ENCODE data around the gene APBA2.

The APBA2 gene

DNA sequence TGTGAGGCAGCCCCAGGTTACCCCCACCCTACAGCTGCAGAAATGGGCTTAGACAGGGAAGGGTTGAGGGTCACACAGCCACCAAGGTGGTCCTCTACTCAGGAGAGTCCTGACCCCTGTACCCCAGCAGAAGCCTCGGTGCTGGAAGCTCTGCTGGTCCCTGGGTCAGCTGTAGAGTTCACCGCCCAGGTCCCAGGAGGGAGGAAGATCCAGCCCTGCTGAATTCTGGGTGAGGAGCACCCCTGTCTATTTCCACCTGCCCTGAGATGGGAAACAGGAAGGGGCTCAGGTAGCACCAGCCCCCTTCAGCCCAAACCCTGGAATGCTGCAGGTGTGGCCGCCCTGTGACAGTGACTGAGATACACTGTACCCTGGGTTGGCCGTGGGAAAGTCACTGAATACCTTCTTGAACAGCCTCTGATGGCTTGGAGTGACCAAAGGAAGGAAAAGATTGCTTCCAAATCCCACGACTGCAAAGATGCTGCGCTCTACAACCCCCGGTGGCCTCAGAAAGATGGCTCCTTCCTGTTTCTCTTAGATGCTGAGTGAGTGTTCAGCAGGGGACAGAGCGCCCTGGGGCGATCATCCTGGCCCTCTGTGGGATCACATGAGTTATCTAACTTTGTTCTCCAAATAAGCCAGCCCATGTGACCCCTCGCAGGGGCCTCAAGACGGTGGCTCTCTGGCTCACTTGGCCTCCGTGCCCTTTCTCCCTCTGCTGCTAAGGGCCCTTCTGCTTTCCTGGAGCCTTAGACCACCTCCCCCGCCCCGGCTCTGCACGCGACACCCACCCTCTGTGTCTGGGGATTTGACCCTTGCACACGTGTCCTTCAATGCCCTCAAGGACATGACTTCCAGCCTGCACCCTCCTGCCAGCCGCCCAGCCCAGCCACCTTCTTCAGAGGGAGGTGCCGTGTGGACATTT, 242.0 kb downstream of the APBA2 start:
- TF ChIP-seq, protein P1, sequence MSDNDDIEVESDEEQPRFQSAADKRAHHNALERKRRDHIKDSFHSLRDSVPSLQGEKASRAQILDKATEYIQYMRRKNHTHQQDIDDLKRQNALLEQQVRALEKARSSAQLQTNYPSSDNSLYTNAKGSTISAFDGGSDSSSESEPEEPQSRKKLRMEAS (IDR thresholded peaks at IDR 0.05; ENCODE audit: low read depth, low read length), result no peak
- TF ChIP-seq MYC (IDR thresholded peaks at IDR 0.05; ENCODE audit: low read depth, low read length), result no peak
- TF ChIP-seq, protein P2, sequence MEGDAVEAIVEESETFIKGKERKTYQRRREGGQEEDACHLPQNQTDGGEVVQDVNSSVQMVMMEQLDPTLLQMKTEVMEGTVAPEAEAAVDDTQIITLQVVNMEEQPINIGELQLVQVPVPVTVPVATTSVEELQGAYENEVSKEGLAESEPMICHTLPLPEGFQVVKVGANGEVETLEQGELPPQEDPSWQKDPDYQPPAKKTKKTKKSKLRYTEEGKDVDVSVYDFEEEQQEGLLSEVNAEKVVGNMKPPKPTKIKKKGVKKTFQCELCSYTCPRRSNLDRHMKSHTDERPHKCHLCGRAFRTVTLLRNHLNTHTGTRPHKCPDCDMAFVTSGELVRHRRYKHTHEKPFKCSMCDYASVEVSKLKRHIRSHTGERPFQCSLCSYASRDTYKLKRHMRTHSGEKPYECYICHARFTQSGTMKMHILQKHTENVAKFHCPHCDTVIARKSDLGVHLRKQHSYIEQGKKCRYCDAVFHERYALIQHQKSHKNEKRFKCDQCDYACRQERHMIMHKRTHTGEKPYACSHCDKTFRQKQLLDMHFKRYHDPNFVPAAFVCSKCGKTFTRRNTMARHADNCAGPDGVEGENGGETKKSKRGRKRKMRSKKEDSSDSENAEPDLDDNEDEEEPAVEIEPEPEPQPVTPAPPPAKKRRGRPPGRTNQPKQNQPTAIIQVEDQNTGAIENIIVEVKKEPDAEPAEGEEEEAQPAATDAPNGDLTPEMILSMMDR (IDR thresholded peaks at IDR 0.05; ENCODE audit: low read depth, low read length), result no peak
- DNase-seq (ENCODE audit: low read depth), result no peak
- no peak overlapping the region for H3K4me3 ChIP-seq (ENCODE audit: low read depth, low read length)

DNA sequence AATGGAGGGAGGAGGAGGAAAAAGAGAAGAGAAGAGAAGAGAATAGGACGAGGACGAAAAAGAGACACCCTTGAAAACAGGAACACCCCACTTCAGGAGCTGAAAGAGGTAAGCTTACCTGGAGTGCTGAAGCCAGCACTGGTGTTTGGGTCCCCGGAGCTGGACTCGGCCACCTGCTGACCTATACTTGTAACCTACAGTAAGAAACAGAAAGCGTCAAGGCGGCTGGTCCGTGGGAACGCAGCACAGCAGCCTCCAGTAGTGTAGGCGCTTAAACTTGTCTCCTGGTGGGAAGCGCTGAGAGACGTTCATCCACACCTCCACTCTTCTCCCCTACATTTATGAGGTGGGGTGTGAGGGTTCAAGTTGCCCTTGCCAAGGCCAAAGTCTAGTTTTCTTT, 242.9 kb downstream of the APBA2 start:
- no peak for TF ChIP-seq POLR2A (IDR thresholded peaks at IDR 0.05; ENCODE audit: extremely low read depth, insufficient read length)
- H3K4me3 ChIP-seq (ENCODE audit: low read depth, low read length), result no peak overlapping the region
- DNase-seq (ENCODE audit: low read depth), result no peak

DNA sequence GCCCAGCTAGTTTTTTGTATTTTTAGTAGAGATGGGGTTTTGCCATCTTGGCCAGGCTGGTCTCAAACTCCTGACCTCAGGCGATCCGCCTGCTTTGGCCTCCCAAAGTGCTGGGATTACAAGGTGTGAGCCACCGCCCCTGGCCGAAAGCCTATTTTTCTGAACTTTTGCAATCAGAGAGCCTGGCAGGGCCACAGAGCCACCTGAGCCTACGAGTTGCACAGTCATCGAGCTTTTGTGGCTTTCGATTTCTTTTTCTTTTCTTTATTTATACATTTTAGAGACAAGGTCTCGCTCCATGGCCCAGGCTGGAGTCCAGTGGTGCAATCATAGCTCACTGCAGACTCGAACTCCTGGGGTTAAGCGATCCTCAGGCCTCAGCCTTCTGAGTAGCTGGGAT, 243.4 kb downstream of the APBA2 start:
- TF ChIP-seq, protein P2 (IDR thresholded peaks at IDR 0.05; ENCODE audit: low read depth, low read length), result no peak
- no peak for TF ChIP-seq MYC (IDR thresholded peaks at IDR 0.05; ENCODE audit: low read depth, low read length)
- TF ChIP-seq, protein P1 (IDR thresholded peaks at IDR 0.05; ENCODE audit: low read depth, low read length), result no peak
- no peak for TF ChIP-seq POLR2A (IDR thresholded peaks at IDR 0.05; ENCODE audit: extremely low read depth, insufficient read length)
- DNase-seq (ENCODE audit: low read depth), result no peak
- H3K4me3 ChIP-seq (ENCODE audit: low read depth, low read length), result no peak overlapping the region

DNA sequence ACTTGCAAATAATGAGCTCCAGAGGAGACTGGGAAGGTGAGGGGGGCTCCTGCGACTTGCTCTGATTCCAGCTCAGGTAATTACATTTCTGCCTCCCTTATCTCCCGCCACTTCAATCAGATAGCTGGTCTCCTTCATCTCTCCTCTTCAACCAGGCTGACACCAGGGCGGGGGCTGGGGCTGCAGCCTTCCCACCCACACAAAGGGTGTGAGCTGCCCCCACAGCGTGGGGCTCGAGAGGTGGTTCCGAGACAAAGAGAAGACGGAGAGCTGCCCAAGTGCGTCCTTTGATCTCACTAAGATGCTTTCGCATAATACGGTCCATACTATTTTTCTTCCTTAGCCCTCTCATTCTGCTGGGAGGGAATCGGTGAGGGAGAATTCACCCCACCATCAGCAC, 244.2 kb downstream of the APBA2 start:
- DNase-seq (ENCODE audit: low read depth), result no peak
- H3K4me3 ChIP-seq (ENCODE audit: low read depth, low read length), result no peak overlapping the region
- TF ChIP-seq MYC (IDR thresholded peaks at IDR 0.05; ENCODE audit: low read depth, low read length) (no peak), POLR2A (IDR thresholded peaks at IDR 0.05; ENCODE audit: extremely low read depth, insufficient read length) (no peak)
- TF ChIP-seq, protein P2 (IDR thresholded peaks at IDR 0.05; ENCODE audit: low read depth, low read length), result no peak
- TF ChIP-seq, protein P1 (IDR thresholded peaks at IDR 0.05; ENCODE audit: low read depth, low read length), result no peak

DNA sequence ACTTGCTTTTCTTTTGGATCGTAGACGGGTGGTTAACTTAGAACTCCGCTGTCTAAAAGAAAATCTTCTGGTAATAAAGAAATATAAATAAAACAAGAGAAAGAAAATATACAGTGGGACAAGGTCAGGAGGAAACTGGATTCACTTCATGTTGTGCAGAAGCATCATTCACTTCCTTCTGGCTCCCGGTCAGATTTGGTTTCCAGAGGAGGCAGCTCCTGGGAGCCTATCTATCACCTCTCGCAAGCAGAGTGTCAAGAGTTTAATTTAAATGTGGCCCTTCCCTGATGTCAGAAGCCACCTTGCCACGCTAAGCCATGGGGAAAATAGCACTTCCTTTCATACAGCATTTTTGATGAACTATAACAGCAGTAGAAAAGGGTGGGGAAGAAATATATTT, 244.7 kb downstream of the APBA2 start:
- H3K4me3 ChIP-seq (ENCODE audit: low read depth, low read length), result no peak overlapping the region
- TF ChIP-seq, protein P1 (IDR thresholded peaks at IDR 0.05; ENCODE audit: low read depth, low read length), result no peak
- TF ChIP-seq MYC (IDR thresholded peaks at IDR 0.05; ENCODE audit: low read depth, low read length) (no peak), POLR2A (IDR thresholded peaks at IDR 0.05; ENCODE audit: extremely low read depth, insufficient read length) (no peak)
- TF ChIP-seq, protein P2 (IDR thresholded peaks at IDR 0.05; ENCODE audit: low read depth, low read length), result no peak
- DNase-seq (ENCODE audit: low read depth), result no peak

DNA sequence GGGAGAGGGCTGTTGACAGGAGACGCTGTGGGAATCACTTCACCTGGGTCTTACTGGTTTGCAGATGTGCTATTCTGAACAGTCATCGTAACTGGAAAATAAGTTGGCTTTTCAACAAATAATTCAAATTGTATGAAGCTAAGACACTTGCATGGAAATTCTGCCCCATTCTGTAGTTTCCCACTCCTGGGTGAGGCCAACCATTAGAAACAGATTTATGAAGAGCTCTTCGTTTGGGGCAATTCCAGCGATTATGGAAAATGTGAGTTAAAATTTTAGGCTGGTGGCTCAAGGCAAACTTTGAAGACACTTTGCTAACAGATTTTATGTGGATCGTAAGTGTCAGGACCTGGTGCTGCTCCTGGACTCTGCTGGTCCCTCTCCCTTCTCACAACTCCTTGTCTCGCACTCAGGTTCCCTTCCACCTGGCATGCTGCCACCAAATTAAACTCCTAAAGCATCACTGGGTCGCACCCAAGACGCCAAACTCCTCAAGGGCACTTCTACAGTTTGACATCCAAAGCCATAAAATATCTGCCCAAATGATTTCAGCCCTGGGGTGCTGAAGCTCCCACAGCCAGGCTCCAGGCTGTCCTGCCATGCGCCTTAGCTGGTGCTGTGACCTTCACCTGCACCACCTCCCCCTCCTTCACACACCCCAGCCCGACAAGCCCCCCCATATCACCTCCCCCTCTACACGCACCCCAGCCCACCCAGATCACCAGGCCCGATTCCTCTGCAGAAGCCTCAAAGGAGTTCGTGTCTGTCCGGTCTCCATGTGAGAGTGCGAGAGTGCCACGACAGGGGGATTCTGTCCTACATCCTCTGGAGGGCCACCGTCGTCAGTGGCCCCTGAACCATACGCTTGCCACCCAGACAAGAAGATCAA, 245.4 kb downstream of the APBA2 start:
- TF ChIP-seq POLR2A (IDR thresholded peaks at IDR 0.05; ENCODE audit: extremely low read depth, insufficient read length) (no peak), MYC (IDR thresholded peaks at IDR 0.05; ENCODE audit: low read depth, low read length) (no peak)
- TF ChIP-seq, protein P2 (IDR thresholded peaks at IDR 0.05; ENCODE audit: low read depth, low read length), result no peak
- TF ChIP-seq, protein P1 (IDR thresholded peaks at IDR 0.05; ENCODE audit: low read depth, low read length), result no peak
- no peak overlapping the region for H3K4me3 ChIP-seq (ENCODE audit: low read depth, low read length)
- no peak for DNase-seq (ENCODE audit: low read depth)

All from NB4 (cell line).